MCF 10A (cell line): ENCODE results near the gene KAZN. TPM values are rescaled to one million over a fixed set of nuclear protein-coding genes. Genes with fewer than 3 reads are reported as not detected.

Source experiments
- BruUV-seq: library from RNA; stranded (reverse); fragments of 400-500 nt; replicated peaks from 2 replicates; lab custom pipeline; 2021; lab: Mats Ljungman, UMichigan
- CTCF ChIA-PET: fragments of 300-600 bp; sonication (Branson Sonifier 250); formaldehyde crosslinking; extraction: SDS; loops from one replicate; lab custom pipeline; 2021; ENCODE audit warnings: antibody characterized with exemption, inconsistent platforms; lab: Yijun Ruan, JAX
- POLR2A ChIA-PET: fragments of 300-600, 350-650 bp; sonication (Branson Sonifier 250); formaldehyde crosslinking; extraction: SDS; loops from one replicate; lab custom pipeline; 2020; ENCODE audit warnings: antibody characterized with exemption, inconsistent platforms; lab: Yijun Ruan, JAX
- DNase-seq: peaks from one replicate; pipeline ENCODE4 v3.0.0-alpha.2; 2018; ENCODE audit not compliant: unreplicated experiment
- H3K27ac Mint-ChIP-seq: one replicate; pipeline ENCODE4 v1.8.0; 2022; ENCODE audit warnings: mild to moderate bottlenecking, low read depth, mixed read lengths; ENCODE audit not compliant: unreplicated experiment
- H3K27me3 Mint-ChIP-seq: one replicate; pipeline ENCODE4 v1.8.0; 2022; ENCODE audit warnings: mixed read lengths; ENCODE audit not compliant: insufficient read depth, unreplicated experiment
- H3K36me3 Mint-ChIP-seq: one replicate; pipeline ENCODE4 v1.8.0; 2022; ENCODE audit warnings: mild to moderate bottlenecking, moderate library complexity, mixed read lengths; ENCODE audit not compliant: insufficient read depth, unreplicated experiment
- H3K4me1 Mint-ChIP-seq: one replicate; pipeline ENCODE4 v1.8.0; 2022; ENCODE audit warnings: mixed read lengths; ENCODE audit not compliant: insufficient read depth, unreplicated experiment
- H3K4me3 Mint-ChIP-seq: one replicate; pipeline ENCODE4 v1.8.0; 2022; ENCODE audit warnings: mild to moderate bottlenecking, moderate library complexity, mixed read lengths; ENCODE audit not compliant: unreplicated experiment
- H3K9me3 Mint-ChIP-seq: one replicate; pipeline ENCODE4 v1.8.0; 2022; ENCODE audit warnings: mixed read lengths; ENCODE audit not compliant: unreplicated experiment
- intact Hi-C: fragments of 100-400 bp; cut with micrococcal nuclease; formaldehyde crosslinking; loops from 2 replicates; pipeline ENCODE4 v1.14.1; 2022
- total RNA-seq: library from RNA; stranded (reverse); gene quantifications from 2 replicates; pipeline ENCODE4 v1.2.3, GENCODE V29; 2022
- TF ChIP-seq, protein P1 (sequence below): fragments of 200-600 bp; IDR thresholded peaks from one replicate; pipeline ENCODE4 v1.8.0; 2022; ENCODE audit warnings: antibody characterized with exemption, mild to moderate bottlenecking; ENCODE audit not compliant: unreplicated experiment

Gene KAZN
- total RNA-seq, 1 experiment from 2014 or later, result 3.3 TPM

DNA sequence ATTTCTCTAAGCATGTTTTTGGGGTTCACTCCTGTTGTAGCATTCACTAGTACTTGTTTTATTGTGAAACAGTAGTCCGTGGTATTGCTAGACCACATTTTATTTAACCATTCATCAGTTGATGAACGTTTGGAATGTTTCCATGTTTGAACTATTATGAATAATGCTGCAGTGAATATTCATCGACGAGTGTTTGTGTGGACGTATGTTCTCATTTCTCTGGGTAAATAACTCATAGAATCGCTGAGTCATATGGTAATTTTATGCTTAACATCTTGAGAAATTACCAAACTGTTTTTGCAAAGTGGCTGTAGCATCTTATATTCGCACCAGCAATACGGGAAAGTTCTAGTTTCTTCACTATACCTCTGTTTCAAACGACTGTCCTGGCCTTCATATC, 28.0 kb upstream of the KAZN start:
- TF ChIP-seq, protein P1, sequence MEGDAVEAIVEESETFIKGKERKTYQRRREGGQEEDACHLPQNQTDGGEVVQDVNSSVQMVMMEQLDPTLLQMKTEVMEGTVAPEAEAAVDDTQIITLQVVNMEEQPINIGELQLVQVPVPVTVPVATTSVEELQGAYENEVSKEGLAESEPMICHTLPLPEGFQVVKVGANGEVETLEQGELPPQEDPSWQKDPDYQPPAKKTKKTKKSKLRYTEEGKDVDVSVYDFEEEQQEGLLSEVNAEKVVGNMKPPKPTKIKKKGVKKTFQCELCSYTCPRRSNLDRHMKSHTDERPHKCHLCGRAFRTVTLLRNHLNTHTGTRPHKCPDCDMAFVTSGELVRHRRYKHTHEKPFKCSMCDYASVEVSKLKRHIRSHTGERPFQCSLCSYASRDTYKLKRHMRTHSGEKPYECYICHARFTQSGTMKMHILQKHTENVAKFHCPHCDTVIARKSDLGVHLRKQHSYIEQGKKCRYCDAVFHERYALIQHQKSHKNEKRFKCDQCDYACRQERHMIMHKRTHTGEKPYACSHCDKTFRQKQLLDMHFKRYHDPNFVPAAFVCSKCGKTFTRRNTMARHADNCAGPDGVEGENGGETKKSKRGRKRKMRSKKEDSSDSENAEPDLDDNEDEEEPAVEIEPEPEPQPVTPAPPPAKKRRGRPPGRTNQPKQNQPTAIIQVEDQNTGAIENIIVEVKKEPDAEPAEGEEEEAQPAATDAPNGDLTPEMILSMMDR, result no peak
- H3K9me3 Mint-ChIP-seq, result peaks cover 8% of the 10 kb centered on the region
- no peak overlapping the region for H3K4me3 Mint-ChIP-seq
- H3K27me3 Mint-ChIP-seq, result no peaks in the 10 kb centered on the region
- H3K27ac Mint-ChIP-seq, result no peak overlapping the region
- ChIA-PET POLR2A (no interaction called here), CTCF (interaction anchor here (0.9 kb wide), 1 partner anchor 476 kb away, joined by 3 read pairs; no protein-coding TSS in a partner anchor)
- H3K36me3 Mint-ChIP-seq, result no peaks in the 10 kb centered on the region
- intact Hi-C loops, result no loop called here
- peak; percentile 10 for DNase-seq
- BruUV-seq, result no TSS peak
- no peaks in the 10 kb centered on the region for H3K4me1 Mint-ChIP-seq

DNA sequence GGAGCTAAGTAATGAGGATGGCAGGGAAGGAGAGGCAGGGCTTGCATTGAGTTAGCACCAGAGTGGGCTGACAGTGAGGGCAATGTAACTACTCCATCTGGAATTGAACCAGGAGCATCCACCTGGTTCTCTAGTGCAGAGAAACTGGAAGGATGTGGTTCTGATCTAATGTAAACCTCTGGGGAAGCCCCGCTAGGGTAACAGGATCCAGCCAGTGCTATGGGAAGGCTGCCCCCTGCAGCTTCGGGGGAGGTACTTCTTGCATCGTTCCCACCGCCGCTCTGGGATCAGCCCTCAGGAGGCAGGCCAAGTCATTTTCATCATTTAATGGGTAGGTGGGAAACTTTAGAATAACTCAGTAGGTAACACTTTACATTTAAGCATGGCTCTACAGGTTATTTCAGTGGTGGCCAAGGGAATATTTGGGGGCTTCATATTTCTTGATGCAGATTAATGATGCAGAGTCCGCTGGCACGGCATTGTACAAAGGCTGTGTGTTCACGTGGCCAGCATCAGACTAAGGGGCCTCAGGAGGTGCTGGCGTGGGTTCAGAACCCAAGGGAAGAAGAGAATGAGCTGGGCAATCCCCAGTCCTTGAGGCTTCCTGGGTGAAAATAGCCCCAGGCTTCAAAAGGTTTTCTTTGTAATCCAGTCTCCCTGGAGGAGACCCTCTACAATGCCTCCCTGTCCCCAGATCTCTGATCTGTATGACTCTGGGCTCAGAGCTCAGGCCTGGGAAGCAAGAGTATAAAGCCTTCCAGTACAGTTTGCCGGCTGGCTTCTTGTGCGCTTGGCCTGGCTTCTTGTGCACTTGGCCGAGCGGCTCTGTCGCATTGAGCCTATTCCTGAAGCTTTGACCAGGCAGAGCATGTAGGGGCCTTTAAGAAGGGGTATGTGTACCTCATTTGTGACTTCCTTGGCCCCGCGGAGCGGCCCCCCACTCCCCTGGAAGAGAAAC, 26.4 kb upstream of the KAZN start:
- intact Hi-C loops, result no loop called here
- TF ChIP-seq, protein P1, result no peak
- DNase-seq, result peak; percentile 13
- H3K27me3 Mint-ChIP-seq, result no peaks in the 10 kb centered on the region
- H3K9me3 Mint-ChIP-seq, result peaks cover 17% of the 10 kb centered on the region
- H3K27ac Mint-ChIP-seq, result no peak overlapping the region
- no TSS peak for BruUV-seq
- CTCF ChIA-PET, result interaction anchor here (0.6 kb wide), 1 partner anchor 211 kb away, joined by 3 read pairs; no protein-coding TSS in a partner anchor
- no peaks in the 10 kb centered on the region for H3K36me3 Mint-ChIP-seq
- POLR2A ChIA-PET, result no interaction called here
- H3K4me3 Mint-ChIP-seq, result no peak overlapping the region
- no peaks in the 10 kb centered on the region for H3K4me1 Mint-ChIP-seq

DNA sequence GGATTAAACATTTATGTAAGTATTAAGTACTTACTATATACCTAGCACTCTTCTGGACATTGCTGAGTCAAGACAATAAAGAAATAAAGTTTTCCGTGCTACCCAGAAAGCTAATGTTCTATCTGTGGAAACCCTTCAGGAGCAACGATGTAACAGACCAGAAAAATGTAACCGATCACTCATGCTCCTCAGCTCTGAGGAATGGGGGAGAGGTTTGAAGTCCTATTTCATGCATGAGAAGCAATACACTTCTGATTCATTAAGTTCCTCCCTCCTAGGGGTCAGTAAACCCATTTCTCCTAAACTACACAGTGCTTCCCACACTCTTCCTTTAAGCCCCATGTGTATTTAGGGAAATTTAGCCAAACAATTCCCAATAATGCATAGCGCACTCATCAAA, 25.6 kb upstream of the KAZN start:
- peaks cover 17% of the 10 kb centered on the region for H3K9me3 Mint-ChIP-seq
- H3K4me3 Mint-ChIP-seq, result no peak overlapping the region
- no peaks in the 10 kb centered on the region for H3K4me1 Mint-ChIP-seq
- DNase-seq, result no peak
- TF ChIP-seq, protein P1, result no peak
- ChIA-PET POLR2A (no interaction called here), CTCF (interaction anchor here (1.3 kb wide), 1 partner anchor 11 kb away, joined by 5 read pairs; no protein-coding TSS in a partner anchor)
- H3K27ac Mint-ChIP-seq, result no peak overlapping the region
- intact Hi-C loops, result no loop called here
- no peaks in the 10 kb centered on the region for H3K36me3 Mint-ChIP-seq
- H3K27me3 Mint-ChIP-seq, result no peaks in the 10 kb centered on the region
- BruUV-seq, result no TSS peak

DNA sequence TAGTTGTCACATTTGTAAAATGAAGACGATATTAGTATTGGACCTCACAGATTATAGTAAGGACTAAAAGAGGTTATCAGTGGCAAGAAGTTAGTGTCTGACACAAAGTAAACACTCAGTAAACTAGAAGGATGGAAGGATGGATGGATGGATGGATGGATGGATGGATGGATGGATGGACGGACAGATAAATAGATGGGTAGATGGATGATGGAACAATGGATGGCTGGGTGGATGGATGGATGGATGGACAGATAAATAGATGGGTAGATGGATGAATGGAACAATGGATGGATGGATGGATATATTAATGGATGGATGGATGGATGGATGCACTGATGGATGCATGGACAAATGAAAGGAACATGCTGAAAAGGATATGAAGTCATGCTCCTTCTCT, 22.3 kb upstream of the KAZN start:
- ChIA-PET CTCF (no interaction called here), POLR2A (interaction anchor here (1.1 kb wide), 1 partner anchor 10 kb away, joined by 3 read pairs; no protein-coding TSS in a partner anchor)
- H3K27me3 Mint-ChIP-seq, result no peaks in the 10 kb centered on the region
- H3K9me3 Mint-ChIP-seq, result peaks cover 18% of the 10 kb centered on the region
- no TSS peak for BruUV-seq
- TF ChIP-seq, protein P1, result no peak
- H3K4me1 Mint-ChIP-seq, result peaks cover 7% of the 10 kb centered on the region
- no peak for DNase-seq
- H3K4me3 Mint-ChIP-seq, result no peak overlapping the region
- no peak overlapping the region for H3K27ac Mint-ChIP-seq
- no peaks in the 10 kb centered on the region for H3K36me3 Mint-ChIP-seq
- intact Hi-C loops, result no loop called here
